HS-27A (cell line): ENCODE results near the gene CTR9.
"Not testable (repeated sequence)": the region's sequence is repeated elsewhere in the genome, so short reads cannot be mapped to it uniquely, and the experiment has no call there.

Experiments
- DNase-seq: peaks from one replicate; pipeline ENCODE4 v3.0.0-alpha.2; 2012; ENCODE audit warnings: low read depth, missing footprints

The CTR9 gene

DNA sequence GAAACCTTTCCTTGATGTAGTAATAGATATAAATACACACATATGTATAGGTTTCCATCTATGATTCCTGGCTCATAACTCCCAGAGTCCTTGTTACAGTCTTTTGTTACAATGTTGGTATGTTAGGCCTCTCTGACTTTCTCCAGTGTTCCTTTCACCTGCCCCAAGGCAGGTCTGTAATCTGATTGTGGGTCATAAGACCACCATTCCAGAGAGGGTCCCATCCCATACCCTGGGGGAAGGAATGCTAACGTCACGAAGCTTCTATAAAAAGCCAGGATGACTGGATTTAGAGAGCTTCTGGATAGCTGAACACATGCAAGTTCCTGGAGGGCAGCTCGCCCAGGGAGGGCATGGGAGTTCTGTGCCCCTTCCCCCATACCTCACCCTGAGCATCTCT, 71.4 kb downstream of the CTR9 start:
- DNase-seq, result not testable (repeated sequence)

- DNase-seq, result no peak
Measured at GRCh38 chr11:10823152-10823579, 72.1 kb downstream of the CTR9 start.

DNA sequence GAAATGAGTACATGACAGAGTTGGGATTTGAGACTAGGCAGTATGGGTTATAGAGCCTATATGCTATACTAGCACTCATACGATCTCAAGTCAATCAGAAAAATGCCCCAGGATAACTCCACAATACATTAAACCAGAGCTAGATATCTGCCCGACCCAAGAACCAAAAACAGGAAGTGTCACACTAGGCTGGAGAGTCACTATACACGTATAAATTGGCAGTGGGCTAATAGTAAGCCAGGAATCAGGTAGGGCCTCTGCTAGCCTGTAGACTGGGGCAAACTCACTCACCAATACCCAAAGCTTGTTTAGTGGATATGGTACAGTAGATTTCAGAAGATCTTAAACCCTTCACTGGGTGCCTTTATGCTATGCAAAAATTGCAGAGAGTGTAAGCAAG, 73.8 kb downstream of the CTR9 start:
- no peak for DNase-seq

- no peak for DNase-seq
Measured at GRCh38 chr11:10828402-10828801, 77.4 kb downstream of the CTR9 start.

- no peak for DNase-seq
Measured at GRCh38 chr11:10829139-10829538, 78.1 kb downstream of the CTR9 start.
